ENCODE data around the gene SLC27A3.
"Not testable (repeated sequence)": the region's sequence is repeated elsewhere in the genome, so short reads cannot be mapped to it uniquely, and the experiment has no call there.

The SLC27A3 gene

GRCh38 chr1:153780551-153780950 is 5.3 kb downstream of the SLC27A3 start:
- DNase-seq (ENCODE audit: low read depth), result no peak
- TF ChIP-seq CTCF (IDR thresholded peaks at IDR 0.05; ENCODE audit: low read depth, low read length) (no peak), MYC (IDR thresholded peaks at IDR 0.05; ENCODE audit: low read depth, low read length) (no peak), POLR2A (IDR thresholded peaks at IDR 0.05; ENCODE audit: extremely low read depth, insufficient read length) (no peak), MAX (IDR thresholded peaks at IDR 0.05; ENCODE audit: low read depth, low read length) (no peak)
- no peak overlapping the region for H3K4me3 ChIP-seq (ENCODE audit: low read depth, low read length)

- H3K4me3 ChIP-seq (ENCODE audit: low read depth, low read length), result peak overlapping the region; percentile 61
- DNase-seq (ENCODE audit: low read depth), result not testable (repeated sequence)
These were observed 7.4 kb downstream of the SLC27A3 start for GRCh38 chr1:153782648-153783047.

GRCh38 chr1:153783233-153784190 is 8.3 kb downstream of the SLC27A3 start:
- DNase-seq (ENCODE audit: low read depth), result peak; percentile 94
- TF ChIP-seq MYC (IDR thresholded peaks at IDR 0.05; ENCODE audit: low read depth, low read length), result peak; percentile 67
- no peak for TF ChIP-seq CTCF (IDR thresholded peaks at IDR 0.05; ENCODE audit: low read depth, low read length)
- TF ChIP-seq MAX (IDR thresholded peaks at IDR 0.05; ENCODE audit: low read depth, low read length), result peak; percentile 49
- TF ChIP-seq POLR2A (IDR thresholded peaks at IDR 0.05; ENCODE audit: extremely low read depth, insufficient read length), result peak; percentile 94
- H3K4me3 ChIP-seq (ENCODE audit: low read depth, low read length), result peak overlapping the region; percentile 61

- no peak for DNase-seq (ENCODE audit: low read depth)
- TF ChIP-seq POLR2A (IDR thresholded peaks at IDR 0.05; ENCODE audit: extremely low read depth, insufficient read length) (no peak), MYC (IDR thresholded peaks at IDR 0.05; ENCODE audit: low read depth, low read length) (no peak), MAX (IDR thresholded peaks at IDR 0.05; ENCODE audit: low read depth, low read length) (no peak), CTCF (IDR thresholded peaks at IDR 0.05; ENCODE audit: low read depth, low read length) (no peak)
These were observed 11.0 kb downstream of the SLC27A3 start for GRCh38 chr1:153786038-153786790.

GRCh38 chr1:153789478-153790034 is 14.3 kb downstream of the SLC27A3 start:
- H3K4me3 ChIP-seq (ENCODE audit: low read depth, low read length), result no peak overlapping the region
- no peak for DNase-seq (ENCODE audit: low read depth)
- TF ChIP-seq CTCF (IDR thresholded peaks at IDR 0.05; ENCODE audit: low read depth, low read length), result no peak

More at GRCh38 chr1:153786038-153786790, 11.0 kb downstream of the SLC27A3 start:
- no peak overlapping the region for H3K4me3 ChIP-seq (ENCODE audit: low read depth, low read length)

GRCh38 chr1:153790313-153790965 is 15.2 kb downstream of the SLC27A3 start:
- peak overlapping the region; percentile 50 for H3K4me3 ChIP-seq (ENCODE audit: low read depth, low read length)
- TF ChIP-seq CTCF (IDR thresholded peaks at IDR 0.05; ENCODE audit: low read depth, low read length) (no peak), MAX (IDR thresholded peaks at IDR 0.05; ENCODE audit: low read depth, low read length) (peak; percentile 79)
- peak; percentile 72 for DNase-seq (ENCODE audit: low read depth)
